HFFc6 (cell line): ENCODE results near the gene MARVELD1. TPM values are rescaled to one million over a fixed set of nuclear protein-coding genes. Genes with fewer than 3 reads are reported as not detected.
A peak's percentile ranks its signal among the peaks of the same experiment; 100 is the strongest.

Experiments used
- DNase-seq: peaks from one replicate; pipeline ENCODE4 v3.0.0-alpha.2; 2018
- H3K27ac Mint-ChIP-seq: 2 replicates; pipeline ENCODE4 v1.8.0; 2020; ENCODE audit warnings: mild to moderate bottlenecking, mixed read lengths
- H3K27me3 Mint-ChIP-seq: 2 replicates; pipeline ENCODE4 v1.8.0; 2021; ENCODE audit warnings: mild to moderate bottlenecking, moderate library complexity, mixed read lengths; ENCODE audit not compliant: insufficient read depth
- H3K36me3 Mint-ChIP-seq: 2 replicates; pipeline ENCODE4 v1.8.0; 2021; ENCODE audit warnings: low read depth, mixed read lengths
- H3K4me1 Mint-ChIP-seq: 2 replicates; pipeline ENCODE4 v1.8.0; 2020; ENCODE audit warnings: low read depth, mixed read lengths
- H3K4me3 Mint-ChIP-seq: 2 replicates; pipeline ENCODE4 v1.8.0; 2020; ENCODE audit warnings: mild to moderate bottlenecking, moderate library complexity, mixed read lengths
- H3K9me3 Mint-ChIP-seq: 2 replicates; pipeline ENCODE4 v1.8.0; 2020; ENCODE audit warnings: mild to moderate bottlenecking, mixed read lengths
- CTCF ChIP-seq: fragments of 200-600 bp; sonication (generic); IDR thresholded peaks from 2 replicates; pipeline ENCODE4 v1.5.0; 2021; ENCODE audit warnings: antibody characterized with exemption, mild to moderate bottlenecking
- total RNA-seq, 6 experiments: library from RNA; stranded (reverse); fragmentation: NEBNext Ultra II Directional; extraction: Animal tissue kit (Norgen Biotek cat#: 25700); gene quantifications; 2 replicates in 1 of 6; 3 replicates in 5 of 6; pipeline ENCODE4 v1.2.3, GENCODE V29; 2021

The MARVELD1 gene
- total RNA-seq, 6 experiments from 2014 or later, result 76.7 to 94.7 (median 80.9) TPM

- no peak for TF ChIP-seq CTCF
- peak; percentile 69 for DNase-seq
- Mint-ChIP-seq H3K36me3 (peaks cover 34% of the 10 kb centered on the region; the same call in 1 of the 2 replicates), H3K4me1 (peaks cover 19% of the 10 kb centered on the region), H3K9me3 (no peaks in the 10 kb centered on the region), H3K27me3 (peaks cover 19% of the 10 kb centered on the region), H3K27ac (peak overlapping the region; percentile 53), H3K4me3 (no peak overlapping the region)
Measured at GRCh38 chr10:97673736-97674525, 39.6 kb upstream of the MARVELD1 start.

- TF ChIP-seq CTCF, result no peak
- H3K36me3 Mint-ChIP-seq, result peaks cover 34% of the 10 kb centered on the region; the same call in 1 of the 2 replicates
- no peak overlapping the region for H3K4me3 Mint-ChIP-seq
- H3K9me3 Mint-ChIP-seq, result no peaks in the 10 kb centered on the region
- no peak for DNase-seq
- H3K27ac Mint-ChIP-seq, result no peak overlapping the region
- H3K27me3 Mint-ChIP-seq, result peaks cover 19% of the 10 kb centered on the region
- peaks cover 19% of the 10 kb centered on the region for H3K4me1 Mint-ChIP-seq
Measured at GRCh38 chr10:97675222-97675621, 38.3 kb upstream of the MARVELD1 start.

GRCh38 chr10:97676770-97677581, 36.6 kb upstream of the MARVELD1 start:
- peaks cover 24% of the 10 kb centered on the region for H3K4me1 Mint-ChIP-seq
- peak overlapping the region; percentile 51; the same call in 1 of the 2 replicates for H3K27ac Mint-ChIP-seq
- no peak overlapping the region for H3K4me3 Mint-ChIP-seq
- peak; percentile 26 for DNase-seq
- no peaks in the 10 kb centered on the region for H3K9me3 Mint-ChIP-seq
- peak; percentile 93 for TF ChIP-seq CTCF
- peaks cover 34% of the 10 kb centered on the region; the same call in 1 of the 2 replicates for H3K36me3 Mint-ChIP-seq
- H3K27me3 Mint-ChIP-seq, result peaks cover 17% of the 10 kb centered on the region

DNA sequence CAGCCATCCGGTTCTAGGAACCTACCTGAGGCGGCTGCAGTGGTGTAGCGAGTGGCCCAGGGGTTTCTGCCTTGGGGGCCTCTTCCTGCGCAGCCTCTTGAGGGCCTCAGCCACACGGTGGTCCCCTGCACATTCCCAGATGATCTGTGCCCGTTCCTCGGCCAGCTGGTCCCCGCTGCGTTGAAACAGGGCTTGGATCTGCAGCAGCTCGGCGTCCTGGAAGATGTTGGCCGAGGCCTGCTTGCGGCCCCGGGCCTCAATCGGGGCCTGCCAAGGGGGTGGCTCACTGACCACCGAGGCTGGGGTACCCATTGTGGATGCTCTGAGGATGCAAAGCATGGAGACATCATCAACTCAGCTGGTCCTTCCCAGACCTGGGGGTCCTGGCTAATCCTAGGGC, 33.9 kb upstream of the MARVELD1 start:
- H3K36me3 Mint-ChIP-seq, result peaks cover 17% of the 10 kb centered on the region; the same call in 1 of the 2 replicates
- peaks cover 35% of the 10 kb centered on the region for H3K4me1 Mint-ChIP-seq
- no peak overlapping the region for H3K4me3 Mint-ChIP-seq
- no peak for DNase-seq
- no peak for TF ChIP-seq CTCF
- no peak overlapping the region for H3K27ac Mint-ChIP-seq
- H3K9me3 Mint-ChIP-seq, result no peaks in the 10 kb centered on the region
- H3K27me3 Mint-ChIP-seq, result peaks cover 5% of the 10 kb centered on the region

GRCh38 chr10:97682042-97682441, 31.5 kb upstream of the MARVELD1 start:
- no peak for DNase-seq
- H3K36me3 Mint-ChIP-seq, result peaks cover 13% of the 10 kb centered on the region; the same call in 1 of the 2 replicates
- H3K4me1 Mint-ChIP-seq, result peaks cover 38% of the 10 kb centered on the region
- no peaks in the 10 kb centered on the region for H3K9me3 Mint-ChIP-seq
- no peak overlapping the region for H3K4me3 Mint-ChIP-seq
- no peak overlapping the region; the same call in 1 of the 2 replicates for H3K27ac Mint-ChIP-seq
- TF ChIP-seq CTCF, result no peak
- peaks cover 2% of the 10 kb centered on the region; the same call in 1 of the 2 replicates for H3K27me3 Mint-ChIP-seq
